ENCODE results near the gene CABLES2. TPM values are rescaled to one million over a fixed set of nuclear protein-coding genes. Genes with fewer than 3 reads are reported as not detected.

Gene CABLES2
- total RNA-seq, 1 experiment from 2014 or later = 7.5 TPM

DNA sequence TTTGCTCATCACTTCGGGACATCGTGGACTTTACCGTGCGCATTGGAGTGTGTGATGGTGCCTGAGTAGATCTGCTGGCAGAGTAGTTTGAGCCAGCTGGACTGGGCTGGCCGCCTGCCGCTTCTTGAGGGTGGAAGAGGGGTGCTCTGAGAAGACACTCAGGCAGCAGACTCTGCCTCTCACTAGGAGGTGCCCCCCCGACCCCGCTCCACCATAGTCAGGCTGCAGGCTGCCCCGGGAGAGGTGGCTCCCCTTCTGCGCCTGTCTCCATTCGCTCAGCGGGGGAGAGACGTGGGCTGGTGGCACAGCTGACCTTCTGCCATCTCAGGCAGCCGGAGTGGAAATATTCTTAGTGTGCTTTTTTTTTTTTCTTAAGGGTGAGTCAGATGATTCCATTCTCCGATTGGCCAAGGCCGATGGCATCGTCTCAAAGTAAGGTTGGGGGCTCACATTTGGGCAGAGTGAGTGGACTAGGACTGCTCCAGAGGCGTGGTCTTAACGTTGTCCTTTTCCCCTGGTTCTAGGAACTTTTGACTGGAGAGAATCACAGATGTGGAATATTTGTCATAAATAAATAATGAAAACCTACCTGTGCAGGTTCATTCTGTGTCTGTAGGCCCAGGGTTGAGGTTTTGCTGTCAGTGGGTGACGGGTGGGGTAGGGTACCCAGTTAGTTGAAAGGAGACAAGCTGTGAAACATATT, 19.0 kb downstream of the CABLES2 start (continued):
- TF ChIP-seq PREB (CRISPR knock-in tag; IDR thresholded peaks at IDR 0.05; ENCODE audit: borderline replicate concordance) (no peak), GABPB1 (CRISPR knock-in tag; IDR thresholded peaks at IDR 0.05) (no peak), ERG (CRISPR knock-in tag; IDR thresholded peaks at IDR 0.05) (no peak; the same call in 1 of the 2 replicates), SMAD4 (CRISPR knock-in tag; IDR thresholded peaks at IDR 0.05) (no peak)

GRCh38 chr20:62387219-62387913, 19.7 kb downstream of the CABLES2 start:
- Mint-ChIP-seq H3K4me1 (peaks cover 30% of the 10 kb centered on the region), H3K4me3 (peak overlapping the region; percentile 89), H3K9me3 (no peaks in the 10 kb centered on the region), H3K36me3 (peaks cover 24% of the 10 kb centered on the region), H3K27ac (peak overlapping the region; percentile 75), H3K27me3 (ENCODE audit: low read depth) (no peaks in the 10 kb centered on the region)
- DNase-seq (ENCODE audit: low spot score) = no peak
- TF ChIP-seq ZNF317 (CRISPR knock-in tag; IDR thresholded peaks at IDR 0.05; ENCODE audit: borderline replicate concordance, low read depth) = no peak
- TF ChIP-seq, protein P1, sequence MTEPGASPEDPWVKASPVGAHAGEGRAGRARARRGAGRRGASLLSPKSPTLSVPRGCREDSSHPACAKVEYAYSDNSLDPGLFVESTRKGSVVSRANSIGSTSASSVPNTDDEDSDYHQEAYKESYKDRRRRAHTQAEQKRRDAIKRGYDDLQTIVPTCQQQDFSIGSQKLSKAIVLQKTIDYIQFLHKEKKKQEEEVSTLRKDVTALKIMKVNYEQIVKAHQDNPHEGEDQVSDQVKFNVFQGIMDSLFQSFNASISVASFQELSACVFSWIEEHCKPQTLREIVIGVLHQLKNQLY (CRISPR knock-in tag; IDR thresholded peaks at IDR 0.05) = no peak
- TF ChIP-seq SOX15 (CRISPR knock-in tag; IDR thresholded peaks at IDR 0.05) = no peak
- TF ChIP-seq FOXP1 (CRISPR knock-in tag; IDR thresholded peaks at IDR 0.05; ENCODE audit: borderline replicate concordance) = no peak
- TF ChIP-seq ZBTB21 (CRISPR knock-in tag; IDR thresholded peaks at IDR 0.05; ENCODE audit: borderline replicate concordance) = no peak
- TF ChIP-seq PRDM15 (CRISPR knock-in tag; IDR thresholded peaks at IDR 0.05) = no peak
- 0 out of 2 replicates have a peak, but pooled peaks have one; percentile 40 for TF ChIP-seq IRF1 (CRISPR knock-in tag; IDR thresholded peaks at IDR 0.05)
- no peak for TF ChIP-seq SMAD3 (CRISPR knock-in tag; IDR thresholded peaks at IDR 0.05; ENCODE audit: borderline replicate concordance)
- POLR2A ChIA-PET = interaction anchor here (0.6 to 1.9 kb wide), 6 partner anchors 13 to 597 kb away, joined by 3 to 11 read pairs (median 6); partner anchors contain the start of gene LAMA5
- no peak for ATAC-seq
- CTCF ChIA-PET = interaction anchor here (0.6 to 2.7 kb wide), 11 partner anchors 8 to 229 kb away, joined by 3 to 10 read pairs (median 5); partner anchors contain the start of gene ADRM1
